Right forelimb (tissue), 1 donor: ENCODE results near the gene ARHGEF6.

Experiments
- DNase-seq: peaks from one replicate; pipeline ENCODE4 v3.0.0-alpha.2; 2018

The ARHGEF6 gene

DNA sequence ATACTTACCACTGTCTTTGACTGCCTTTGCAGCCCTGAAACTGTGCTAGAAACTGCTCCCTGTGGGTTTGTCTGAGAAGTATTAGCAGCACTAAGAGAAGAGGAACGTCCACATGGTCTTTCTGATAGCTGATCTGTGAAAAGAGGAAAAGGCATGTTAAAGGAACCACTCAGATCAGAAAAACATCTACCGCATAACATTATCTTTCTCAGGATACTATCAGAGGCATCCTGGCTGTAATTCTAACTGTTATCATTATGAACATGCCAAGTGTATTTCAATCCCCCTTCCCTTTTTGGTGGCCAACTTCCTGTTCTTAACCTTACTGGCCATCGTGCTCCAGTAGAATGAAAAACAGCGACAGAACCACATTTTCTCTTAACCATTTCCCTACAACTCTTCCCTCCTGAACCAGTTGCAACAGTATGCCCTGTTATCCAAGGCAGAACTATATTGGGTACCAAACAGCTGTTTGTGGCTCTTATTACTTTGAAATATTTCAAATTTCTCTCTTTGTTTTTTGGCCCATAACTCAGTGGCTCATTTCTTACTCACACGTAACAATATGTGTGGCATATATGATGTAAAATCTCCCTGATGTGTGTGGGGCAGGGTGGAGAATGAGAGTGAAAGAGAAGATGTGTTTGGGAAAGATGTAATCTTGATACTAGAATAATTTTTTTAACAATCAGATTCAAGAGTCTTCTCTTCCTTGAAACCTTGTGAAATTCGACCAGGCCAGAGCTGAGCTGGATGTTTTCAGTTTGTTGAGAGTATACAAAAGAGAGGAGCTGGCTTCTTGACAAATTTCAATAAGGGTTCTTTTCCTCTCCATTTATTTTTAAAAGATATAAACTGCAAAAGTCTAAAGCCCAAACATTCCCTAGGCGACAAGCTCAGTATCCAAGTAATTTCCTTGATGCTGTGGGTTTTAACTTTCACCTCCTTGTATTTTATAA lies 35.2 kb downstream of the ARHGEF6 start:
- no peak for DNase-seq

DNA sequence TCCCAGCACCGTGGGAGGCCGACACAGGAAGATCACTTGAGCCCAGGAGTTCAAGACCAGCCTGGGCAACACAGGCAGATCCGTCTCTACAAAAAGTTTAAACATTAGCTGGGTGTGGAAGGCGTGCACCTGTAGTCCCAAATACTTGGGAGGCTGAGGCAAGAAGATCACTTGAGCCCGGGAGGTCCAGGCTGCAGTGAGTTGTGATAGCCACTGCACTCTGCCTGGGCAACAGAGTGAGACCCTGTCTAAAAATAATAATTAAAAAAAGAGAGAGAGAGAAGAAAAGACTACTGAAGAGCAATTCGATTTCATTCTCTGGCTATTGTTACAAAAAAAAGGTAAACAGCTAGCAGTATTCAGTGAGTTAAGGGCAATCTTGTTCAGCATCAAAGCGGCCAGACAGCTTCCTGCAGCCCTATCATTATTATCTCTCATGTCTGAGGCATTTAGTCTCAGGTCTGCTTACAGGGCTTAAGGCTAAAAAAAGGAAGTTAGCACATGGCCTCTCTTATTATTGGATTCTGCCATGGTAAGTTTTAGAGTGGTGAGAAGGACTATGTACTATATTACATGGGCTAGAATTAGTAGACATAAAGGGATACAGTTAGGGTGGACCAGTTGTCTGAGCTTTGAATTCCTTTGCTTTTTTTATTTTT lies 37.9 kb downstream of the ARHGEF6 start:
- DNase-seq = no peak

GRCh38 chrX:136738049-136738729 lies 42.5 kb downstream of the ARHGEF6 start:
- DNase-seq = no peak

GRCh38 chrX:136736690-136737089 lies 44.0 kb downstream of the ARHGEF6 start:
- no peak for DNase-seq

- no peak for DNase-seq
These were observed 45.1 kb downstream of the ARHGEF6 start for GRCh38 chrX:136735601-136736000.

DNA sequence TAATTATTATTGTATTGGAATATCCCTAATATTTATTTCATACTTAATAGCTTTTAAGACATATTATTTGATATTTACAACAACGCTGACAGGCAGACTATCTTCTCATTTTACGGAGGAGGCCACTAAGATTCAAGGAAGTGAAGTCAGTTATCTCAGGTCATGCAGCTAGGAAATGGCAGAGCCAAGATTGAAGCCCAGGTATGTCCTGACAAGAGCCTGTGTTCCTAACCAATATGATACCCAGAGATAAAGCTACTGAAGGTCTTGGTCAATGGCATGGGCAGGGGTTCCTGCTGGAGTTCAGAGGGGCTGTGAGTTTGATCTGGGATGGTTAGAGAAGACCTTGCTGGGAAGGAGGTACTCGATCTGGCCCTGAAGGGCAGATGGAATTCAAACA lies 47.1 kb downstream of the ARHGEF6 start:
- DNase-seq = no peak

DNA sequence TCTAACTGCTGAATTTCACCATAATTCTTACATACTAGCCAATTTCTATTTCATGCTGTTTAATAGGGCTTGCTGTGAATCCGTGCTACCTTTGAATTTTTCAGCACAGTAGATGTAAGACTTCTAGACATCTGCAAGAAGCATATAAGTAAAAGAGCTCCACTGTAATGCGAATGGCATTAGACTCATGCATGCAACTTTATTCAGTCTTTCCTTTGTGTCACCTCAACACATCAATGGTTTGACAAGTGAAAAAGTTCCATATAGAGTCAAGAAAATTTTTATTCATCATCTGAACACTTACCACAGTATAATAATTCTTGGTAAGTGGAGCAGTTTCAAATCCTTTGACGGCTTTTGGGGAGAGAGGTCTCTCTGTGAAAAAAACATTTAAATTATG lies 48.9 kb downstream of the ARHGEF6 start:
- DNase-seq = no peak

DNA sequence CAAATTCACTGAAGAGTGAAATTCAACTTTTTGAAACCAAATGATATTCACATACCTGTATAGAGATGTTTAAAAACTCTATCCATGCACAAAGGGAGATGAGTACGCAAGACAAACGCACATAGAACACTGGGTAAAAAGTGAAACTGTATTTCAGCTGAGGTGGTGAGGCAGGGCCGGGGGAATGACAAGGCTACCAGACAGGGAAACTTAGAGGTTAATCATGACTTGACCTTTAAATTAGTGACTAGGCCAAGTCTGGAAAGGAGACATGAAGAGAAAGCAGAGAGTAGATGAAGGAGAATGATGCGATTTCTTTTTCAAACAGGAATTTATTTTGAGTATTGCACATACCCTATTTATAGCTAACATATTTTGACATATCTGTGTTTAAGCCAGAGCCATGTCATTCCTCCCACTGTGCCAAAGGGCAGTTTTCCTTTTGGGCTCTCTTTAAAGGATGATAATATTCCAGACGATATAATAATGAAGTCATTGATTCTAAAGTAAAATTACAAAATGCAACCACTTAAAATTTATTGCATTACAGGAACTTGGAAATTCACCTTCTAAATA lies 49.4 kb downstream of the ARHGEF6 start:
- no peak for DNase-seq

DNA sequence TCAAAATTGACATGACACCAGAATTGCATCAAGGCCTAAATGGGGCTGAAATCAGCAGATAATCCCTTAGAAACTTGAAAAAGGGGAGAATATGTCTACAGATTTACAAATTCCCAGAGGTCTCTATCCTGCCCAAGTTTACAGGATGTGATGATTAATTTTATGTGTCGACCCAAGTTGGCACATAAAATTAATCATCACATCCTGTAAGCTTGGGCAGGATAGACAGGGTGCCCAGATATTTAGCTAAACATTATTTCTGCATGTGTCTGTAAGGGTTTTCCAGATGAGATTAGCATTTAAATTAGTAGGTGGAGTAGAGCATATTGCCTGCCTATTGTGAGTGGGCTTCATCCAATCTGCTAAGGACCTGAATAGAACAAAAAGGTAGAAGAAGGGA lies 52.3 kb downstream of the ARHGEF6 start:
- DNase-seq = no peak

GRCh38 chrX:136725441-136726104 lies 55.2 kb downstream of the ARHGEF6 start:
- no peak for DNase-seq

- DNase-seq = no peak
These were observed 62.6 kb downstream of the ARHGEF6 start for GRCh38 chrX:136718091-136718490.

DNA sequence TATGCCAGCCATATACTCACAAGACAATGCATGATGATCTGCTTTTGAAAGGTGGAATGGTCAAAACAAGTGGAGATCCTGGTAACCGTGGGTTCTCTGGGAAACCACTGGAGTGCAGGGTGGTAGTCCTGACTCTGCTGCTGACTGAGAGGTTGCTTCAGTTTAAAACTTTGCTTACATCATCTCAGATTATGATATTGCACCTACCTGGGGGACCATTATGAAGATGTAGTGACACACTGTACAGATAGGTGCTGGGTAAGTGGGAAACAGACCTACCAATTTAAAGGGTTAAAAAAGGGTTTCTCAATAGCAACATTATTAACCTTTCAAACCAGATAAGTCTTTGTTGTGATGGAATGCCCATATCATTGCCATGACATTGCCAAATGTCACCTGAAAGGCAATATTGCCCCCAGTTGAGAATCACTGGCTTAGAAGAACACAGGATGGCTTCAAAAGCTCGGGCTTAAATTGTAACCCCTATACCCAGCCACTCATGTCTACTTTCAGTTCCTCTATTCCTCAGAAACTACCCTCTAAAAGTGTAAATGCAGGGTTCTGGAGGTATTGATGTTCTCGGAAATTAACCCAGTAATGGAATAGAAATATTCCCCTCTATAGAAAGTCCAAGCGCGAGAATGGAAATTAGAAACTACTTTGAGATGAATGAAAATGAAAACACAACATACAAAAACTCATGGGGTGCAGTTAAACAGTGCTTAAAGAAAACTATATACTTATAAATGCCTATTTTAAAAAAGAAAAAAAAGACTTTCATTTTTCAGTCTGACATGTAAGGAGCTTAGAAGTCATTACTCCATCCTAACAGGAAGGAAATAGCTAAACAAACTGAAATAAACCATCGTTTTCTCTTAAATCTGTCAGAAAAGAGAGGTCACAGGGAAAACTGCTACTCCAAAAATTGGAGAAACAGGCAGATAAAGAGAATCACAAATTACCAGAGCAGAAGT lies 65.8 kb downstream of the ARHGEF6 start:
- no peak for DNase-seq

DNA sequence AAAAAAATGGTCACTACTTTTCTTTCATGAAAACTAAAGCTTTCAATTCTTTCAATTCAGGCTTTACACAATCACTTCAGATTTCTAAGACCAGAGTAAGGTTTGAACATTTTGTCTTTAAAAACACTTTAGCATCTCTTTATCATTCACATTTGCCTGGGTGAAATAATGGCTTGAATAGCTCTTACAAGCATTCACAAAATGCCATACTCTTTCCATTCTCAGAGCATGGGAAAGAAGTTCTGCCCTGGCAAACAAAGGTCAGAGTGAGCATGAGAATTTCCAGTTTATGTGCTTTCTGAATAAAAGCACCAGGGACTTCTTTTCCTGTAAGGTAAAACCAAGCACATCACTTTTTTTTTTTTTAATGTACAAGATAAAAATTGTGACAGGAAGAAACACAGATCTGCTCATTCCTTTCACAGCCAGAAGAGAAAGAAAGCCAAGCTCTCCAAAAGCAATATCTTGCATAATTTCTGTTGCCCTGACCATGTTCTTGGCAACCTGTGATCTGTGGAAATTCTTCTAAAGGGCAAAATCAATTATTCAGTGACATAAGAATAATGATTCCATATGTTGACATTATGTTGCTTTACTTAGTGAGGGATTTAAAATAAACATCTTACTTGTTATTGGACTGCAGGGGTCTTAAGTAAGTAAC lies 68.0 kb downstream of the ARHGEF6 start:
- no peak for DNase-seq

DNA sequence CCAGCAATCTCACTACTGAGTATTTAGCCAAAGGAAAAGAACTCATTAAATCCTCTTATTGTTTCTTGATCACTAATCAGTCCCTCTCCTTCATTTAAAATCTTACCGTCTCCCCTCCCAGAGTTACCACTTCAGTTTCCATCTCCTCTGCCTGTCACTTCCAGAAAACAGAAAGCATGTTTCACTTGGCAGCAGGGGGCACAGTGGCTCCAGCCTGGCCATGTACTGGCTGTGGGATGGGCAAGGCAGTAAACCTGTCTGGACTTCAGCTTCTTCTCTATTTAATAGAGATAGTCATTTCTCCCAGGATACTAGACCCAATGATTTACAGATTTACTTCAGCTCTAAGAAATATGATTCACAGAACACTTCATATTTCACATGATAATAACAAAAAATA lies 69.6 kb downstream of the ARHGEF6 start:
- DNase-seq = no peak

DNA sequence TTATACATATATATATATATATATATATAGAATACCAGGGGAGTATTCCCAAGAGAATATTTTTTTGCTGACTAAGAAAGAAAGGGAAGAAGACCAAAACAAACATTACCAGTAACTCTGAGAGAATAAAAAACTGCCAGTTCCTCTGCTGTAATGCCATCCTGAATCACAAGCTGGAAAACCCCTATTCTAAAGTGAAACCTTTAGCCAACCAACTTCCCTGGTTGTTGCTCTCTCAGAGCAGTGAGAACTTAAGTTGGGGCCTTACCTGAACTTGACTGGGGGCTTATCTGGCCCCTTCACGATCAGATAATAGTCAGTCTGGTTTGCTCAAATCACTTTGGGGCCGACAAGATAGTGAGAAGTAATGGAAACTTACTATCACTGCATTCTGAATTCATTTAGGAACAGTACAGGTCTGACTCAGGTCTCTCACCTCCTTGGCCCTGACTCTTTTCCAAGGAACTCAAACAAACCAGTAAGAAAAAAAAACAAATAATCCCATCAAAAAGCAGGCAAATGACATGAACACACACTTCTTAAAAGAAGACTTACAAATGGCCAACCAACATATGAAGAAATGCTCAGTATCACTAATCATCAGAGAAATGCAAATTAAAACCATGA lies 70.3 kb downstream of the ARHGEF6 start:
- DNase-seq = no peak

DNA sequence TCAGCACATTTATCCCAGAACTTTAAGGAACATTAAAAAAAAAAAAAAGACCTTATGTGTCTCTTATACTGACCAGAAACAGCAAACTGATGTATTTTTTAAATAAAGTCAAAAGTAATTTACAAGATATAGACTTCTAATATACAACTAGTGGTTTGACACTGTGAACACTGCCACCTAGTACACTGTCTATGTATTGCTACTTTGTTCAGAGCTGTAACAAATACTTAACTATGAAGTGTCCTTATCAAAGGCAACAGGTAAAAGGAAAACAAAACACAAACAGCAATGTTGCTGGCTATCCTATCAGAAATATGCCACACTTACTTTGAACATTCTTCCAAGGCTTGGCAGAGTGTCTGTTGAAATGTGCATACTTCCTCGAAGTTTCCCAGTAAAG lies 72.4 kb downstream of the ARHGEF6 start:
- DNase-seq = no peak

- DNase-seq = no peak
These were observed 83.6 kb downstream of the ARHGEF6 start for GRCh38 chrX:136697156-136697555.

GRCh38 chrX:136694431-136695087 lies 86.2 kb downstream of the ARHGEF6 start:
- peak; percentile 41 for DNase-seq

GRCh38 chrX:136692271-136692670 lies 88.5 kb downstream of the ARHGEF6 start:
- no peak for DNase-seq
